Activated T-helper 2 cell treated with anti-CD3 and anti-CD28 coated beads, Interferon-gamma antibody, Interleukin-2, Interleukin-4, amounts not matched to agents 10 μg/mL and 5 μg/mL and 100 μg/mL, durations not matched to agents 14 hours and 24 hours and 36 hours (primary cell): ENCODE results near the gene BCL7C. TPM values are rescaled to one million over a fixed set of nuclear protein-coding genes. Genes with fewer than 3 reads are reported as not detected.

Experiments used
- DNase-seq: peaks from one replicate; pipeline ENCODE4 v3.0.0; 2021; ENCODE audit warnings: low spot score
- H3K27ac Mint-ChIP-seq: one replicate; pipeline ENCODE4 v1.8.0; 2021; ENCODE audit warnings: mixed read lengths
- H3K27me3 Mint-ChIP-seq: one replicate; pipeline ENCODE4 v1.8.0; 2021; ENCODE audit warnings: low read depth, mixed read lengths
- H3K36me3 Mint-ChIP-seq: one replicate; pipeline ENCODE4 v1.8.0; 2021; ENCODE audit warnings: low read depth, mixed read lengths
- H3K4me1 Mint-ChIP-seq: one replicate; pipeline ENCODE4 v1.8.0; 2021; ENCODE audit warnings: low read depth, mixed read lengths
- H3K4me3 Mint-ChIP-seq: one replicate; pipeline ENCODE4 v1.8.0; 2021; ENCODE audit warnings: low read depth, mild to moderate bottlenecking, moderate library complexity, mixed read lengths
- H3K9me3 Mint-ChIP-seq: one replicate; pipeline ENCODE4 v1.8.0; 2021; ENCODE audit warnings: mixed read lengths
- intact Hi-C: fragments of 100-400 bp; cut with micrococcal nuclease; formaldehyde crosslinking; loops from one replicate; pipeline ENCODE4 v1.15.1; 2023
- total RNA-seq: library from RNA; stranded (reverse); gene quantifications from 2 replicates; pipeline ENCODE4 v1.2.3, GENCODE V29; 2022

The BCL7C gene
- total RNA-seq, 1 donor from 2014 or later: 26.8 TPM

DNA sequence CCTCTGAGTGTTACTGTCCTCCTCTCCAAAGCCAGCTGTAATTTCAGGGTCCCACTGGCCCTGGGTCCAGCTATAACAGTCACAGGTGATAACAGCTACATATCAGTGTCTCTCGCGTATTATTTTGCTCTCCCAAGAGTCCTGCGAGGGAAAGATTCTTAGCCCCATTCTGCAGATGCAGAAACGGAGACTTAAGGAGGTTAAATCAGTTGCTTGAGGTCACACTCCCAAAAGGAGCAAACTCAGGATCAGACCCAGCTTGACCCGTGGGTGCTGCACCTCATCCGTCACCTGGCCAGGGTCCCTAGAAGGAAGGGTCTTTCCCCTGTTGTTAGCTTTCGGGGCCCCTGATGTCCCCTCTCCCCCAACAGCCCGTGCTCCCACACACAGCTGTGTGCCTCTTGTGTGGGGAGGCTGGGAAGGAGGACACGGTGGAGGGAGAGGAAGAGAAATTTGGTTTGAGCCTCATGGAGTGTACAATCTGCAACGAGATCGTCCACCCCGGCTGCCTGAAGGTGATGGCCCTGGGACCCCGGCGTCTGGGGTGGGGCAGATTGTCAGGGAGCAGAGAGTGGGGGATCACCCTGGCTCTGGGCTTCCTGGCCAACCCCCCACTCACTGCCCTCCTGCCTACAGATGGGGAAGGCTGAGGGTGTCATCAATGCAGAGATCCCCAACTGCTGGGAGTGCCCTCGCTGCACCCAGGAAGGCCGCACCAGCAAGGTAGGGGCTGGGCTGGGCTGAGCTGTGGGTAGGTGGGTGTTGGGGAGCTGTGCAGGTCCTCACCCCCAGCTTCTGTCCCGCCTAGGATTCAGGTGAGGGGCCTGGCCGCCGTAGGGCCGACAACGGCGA, 33.3 kb upstream of the BCL7C start:
- peaks cover 15% of the 10 kb centered on the region for H3K36me3 Mint-ChIP-seq
- H3K4me3 Mint-ChIP-seq: no peak overlapping the region
- DNase-seq: no peak
- H3K4me1 Mint-ChIP-seq: peaks cover 10% of the 10 kb centered on the region
- H3K27me3 Mint-ChIP-seq: no peaks in the 10 kb centered on the region
- no peak overlapping the region for H3K27ac Mint-ChIP-seq
- H3K9me3 Mint-ChIP-seq: no peaks in the 10 kb centered on the region
- intact Hi-C loops: no loop called here

DNA sequence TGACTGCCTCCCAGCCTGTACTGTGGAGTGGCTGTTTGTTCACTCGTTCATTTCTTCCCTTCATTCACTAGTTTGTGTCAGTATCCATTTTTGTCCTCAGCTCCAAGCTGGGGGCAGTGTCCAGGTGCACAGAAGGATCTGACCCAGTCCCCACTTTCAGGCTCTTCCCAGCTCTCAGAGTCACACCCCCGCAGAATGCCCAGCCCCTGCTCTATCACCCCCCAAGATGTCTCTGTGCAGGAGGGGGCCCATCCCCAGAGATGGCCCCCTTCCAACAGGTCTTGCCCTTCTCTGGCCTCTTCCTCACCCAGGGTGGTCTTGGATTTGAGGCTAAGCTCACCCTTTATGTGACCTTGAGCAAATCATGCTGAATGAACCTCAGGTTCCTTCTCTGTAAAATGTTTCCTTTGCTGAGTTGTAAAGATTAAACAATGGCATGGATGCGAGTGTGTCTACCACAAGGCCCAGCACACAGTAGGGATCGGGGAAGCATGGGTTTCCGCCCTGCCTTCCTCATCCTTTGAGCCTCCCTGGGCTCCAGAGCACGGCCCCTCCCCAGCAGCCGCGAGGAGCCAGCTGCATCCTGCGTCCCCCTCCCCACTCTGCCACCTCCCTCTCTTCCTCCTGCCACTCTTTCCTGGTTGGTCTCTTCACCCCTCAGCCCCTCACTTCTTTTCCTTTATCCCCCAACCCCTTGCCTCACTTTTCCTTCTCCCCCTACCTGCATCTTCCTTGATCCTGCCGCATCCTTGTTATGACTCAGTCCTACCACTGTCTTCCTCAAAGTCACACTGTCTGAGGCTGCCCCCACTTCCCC, 32.3 kb upstream of the BCL7C start:
- Mint-ChIP-seq H3K27me3 (no peaks in the 10 kb centered on the region), H3K9me3 (no peaks in the 10 kb centered on the region), H3K4me3 (peak overlapping the region; percentile 66), H3K4me1 (peaks cover 16% of the 10 kb centered on the region), H3K27ac (no peak overlapping the region), H3K36me3 (peaks cover 15% of the 10 kb centered on the region)
- no peak for DNase-seq
- intact Hi-C loops: no loop called here

DNA sequence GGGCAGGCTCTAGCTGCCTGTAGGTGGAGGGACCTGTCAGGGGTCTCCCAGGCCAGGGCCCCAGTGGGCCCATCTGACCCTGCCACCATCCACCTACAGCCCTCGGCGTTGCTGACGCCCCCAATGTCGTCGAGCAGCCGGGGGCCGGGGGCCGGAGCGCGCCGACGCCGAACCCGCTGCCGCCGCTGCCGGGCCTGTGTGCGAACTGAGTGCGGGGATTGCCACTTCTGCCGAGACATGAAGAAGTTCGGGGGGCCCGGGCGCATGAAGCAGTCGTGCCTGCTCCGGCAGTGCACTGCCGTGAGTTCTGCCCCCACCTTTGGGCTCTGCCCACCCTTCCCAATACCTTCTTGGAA, 31.7 kb upstream of the BCL7C start:
- Mint-ChIP-seq H3K4me3 (peak overlapping the region; percentile 66), H3K9me3 (no peaks in the 10 kb centered on the region), H3K27me3 (no peaks in the 10 kb centered on the region), H3K4me1 (peaks cover 19% of the 10 kb centered on the region), H3K27ac (no peak overlapping the region), H3K36me3 (peaks cover 9% of the 10 kb centered on the region)
- intact Hi-C loops: no loop called here
- no peak for DNase-seq

DNA sequence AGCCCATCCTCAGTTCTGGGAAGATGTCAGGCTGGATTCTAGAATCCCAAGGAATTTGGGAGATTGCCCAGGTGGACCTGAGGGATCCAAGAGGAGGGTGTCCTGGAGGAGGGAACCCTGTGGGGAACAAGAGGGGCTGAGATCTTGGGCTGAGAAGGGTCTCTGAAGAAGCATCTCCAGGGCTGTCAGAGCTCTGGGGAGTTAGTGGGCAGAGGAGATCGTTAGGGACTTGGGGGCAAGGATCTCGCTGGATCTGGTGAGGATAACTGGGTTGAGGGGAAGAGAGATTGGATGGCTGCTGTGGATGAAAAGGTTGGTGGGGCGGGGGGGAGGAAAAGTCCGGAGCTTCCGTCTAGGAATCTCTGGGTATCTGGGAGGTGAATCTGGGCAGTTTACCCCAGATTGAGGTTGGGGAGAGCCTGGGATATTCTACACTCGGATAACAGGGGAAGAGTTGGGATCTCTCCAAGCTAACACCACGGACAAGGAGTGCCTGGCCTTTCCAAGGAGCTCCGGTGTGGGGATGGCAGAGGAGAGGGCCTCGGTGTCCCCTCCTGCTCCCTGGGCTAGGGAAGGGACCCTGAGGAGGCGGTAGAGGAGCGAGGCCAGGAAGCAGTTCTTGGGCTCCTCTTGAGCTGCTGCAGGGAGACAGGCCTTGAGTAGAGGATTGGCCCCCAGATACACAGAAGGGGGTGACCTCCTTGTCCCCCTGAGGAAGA, 31.2 kb upstream of the BCL7C start:
- no peaks in the 10 kb centered on the region for H3K9me3 Mint-ChIP-seq
- H3K4me3 Mint-ChIP-seq: peak overlapping the region; percentile 77
- no peaks in the 10 kb centered on the region for H3K27me3 Mint-ChIP-seq
- no peak overlapping the region for H3K27ac Mint-ChIP-seq
- no peak for DNase-seq
- intact Hi-C loops: no loop called here
- H3K4me1 Mint-ChIP-seq: peaks cover 19% of the 10 kb centered on the region
- peaks cover 6% of the 10 kb centered on the region for H3K36me3 Mint-ChIP-seq

DNA sequence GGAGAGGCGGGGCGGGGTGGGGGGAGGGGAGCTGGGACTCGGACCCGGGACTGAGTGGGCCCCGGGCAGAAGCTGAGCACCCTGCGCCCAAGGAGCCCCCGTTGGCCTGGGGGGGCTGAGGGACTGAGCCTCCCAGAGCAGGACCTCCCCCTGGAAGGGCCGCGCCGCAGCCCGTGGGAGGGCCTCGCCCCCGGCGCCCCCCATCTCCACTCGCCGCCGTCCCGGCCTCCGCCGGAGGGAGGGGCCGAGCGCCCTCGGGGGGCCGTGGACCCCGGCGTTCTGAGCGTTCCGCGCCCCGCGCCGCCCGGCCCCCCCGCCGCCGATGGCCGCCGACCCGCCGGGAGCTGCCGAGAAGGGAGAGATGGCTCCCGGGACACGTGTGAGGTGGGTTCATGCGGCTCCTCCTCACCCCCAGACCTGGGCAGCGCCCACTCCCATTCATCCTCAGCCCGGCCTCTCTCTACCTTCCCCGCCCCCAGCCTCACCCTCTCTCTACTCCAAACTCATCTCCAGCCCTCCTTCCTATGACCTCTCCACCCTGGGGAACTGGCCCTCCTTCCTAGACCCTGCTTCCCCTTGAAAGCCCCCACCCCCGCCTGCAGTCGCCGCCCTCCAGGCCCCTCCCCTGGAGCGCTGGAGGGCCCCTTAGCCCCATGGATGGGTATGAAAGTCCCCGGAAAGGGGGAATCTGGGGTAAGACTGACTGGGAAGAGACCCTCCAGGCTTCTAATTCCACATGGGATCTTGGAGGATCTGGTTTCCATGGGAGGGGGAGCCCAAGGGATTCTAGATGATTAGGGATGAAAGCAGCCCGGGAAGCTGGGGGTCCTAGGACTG, 30.4 kb upstream of the BCL7C start:
- H3K27me3 Mint-ChIP-seq: no peaks in the 10 kb centered on the region
- peak overlapping the region; percentile 78 for H3K4me3 Mint-ChIP-seq
- peaks cover 6% of the 10 kb centered on the region for H3K36me3 Mint-ChIP-seq
- peak overlapping the region; percentile 53 for H3K27ac Mint-ChIP-seq
- no peaks in the 10 kb centered on the region for H3K9me3 Mint-ChIP-seq
- no peak for DNase-seq
- intact Hi-C loops: no loop called here
- peaks cover 19% of the 10 kb centered on the region for H3K4me1 Mint-ChIP-seq

DNA sequence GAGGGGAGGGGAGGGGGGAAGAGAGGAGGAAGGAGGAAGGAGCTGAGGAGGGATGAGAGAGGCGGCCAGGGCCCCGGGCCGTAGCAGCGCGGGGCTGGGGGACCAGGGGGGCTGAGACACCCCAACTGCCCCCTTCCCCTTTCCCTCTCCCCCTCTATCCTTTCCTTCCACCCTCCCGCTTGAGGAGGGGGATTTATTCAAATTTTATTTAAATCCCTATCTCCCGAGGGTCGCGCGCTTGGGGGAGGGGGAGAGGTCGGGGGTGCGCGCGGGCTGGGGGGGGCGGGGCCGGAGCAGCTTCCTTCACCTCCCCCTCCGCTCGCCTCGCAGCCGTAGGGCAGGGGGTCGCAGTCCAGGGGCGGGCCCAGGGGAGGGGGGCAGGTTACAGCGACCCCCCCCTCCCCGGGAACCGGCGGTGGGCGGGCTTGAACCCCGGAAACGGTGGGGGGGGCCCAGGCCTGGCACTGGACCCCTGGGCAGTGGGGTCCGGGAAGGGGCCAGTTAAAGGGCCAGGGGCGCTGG, 29.7 kb upstream of the BCL7C start, which contains the start of gene FBXL19:
Gene FBXL19 (plus strand): TSS at position 19 of the 522 bp plus-strand sequence. CDS start 2,183 bp downstream, outside the sequence.
- no peaks in the 10 kb centered on the region for H3K27me3 Mint-ChIP-seq
- intact Hi-C loops: loop anchor here (1.0 kb wide), 5 partner anchors 26 to 171 kb away; partner anchors contain the start of genes CFAP119, RNF40, SETD1A and STX4
- DNase-seq: no peak
- H3K4me3 Mint-ChIP-seq: peak within 1 kb of the TSS; percentile 99
- H3K4me1 Mint-ChIP-seq: peaks cover 19% of the 10 kb centered on the region
- H3K9me3 Mint-ChIP-seq: no peaks in the 10 kb centered on the region
- H3K27ac Mint-ChIP-seq: peak within 1 kb of the TSS; percentile 100
- H3K36me3 Mint-ChIP-seq: peaks cover 6% of the 10 kb centered on the region

DNA sequence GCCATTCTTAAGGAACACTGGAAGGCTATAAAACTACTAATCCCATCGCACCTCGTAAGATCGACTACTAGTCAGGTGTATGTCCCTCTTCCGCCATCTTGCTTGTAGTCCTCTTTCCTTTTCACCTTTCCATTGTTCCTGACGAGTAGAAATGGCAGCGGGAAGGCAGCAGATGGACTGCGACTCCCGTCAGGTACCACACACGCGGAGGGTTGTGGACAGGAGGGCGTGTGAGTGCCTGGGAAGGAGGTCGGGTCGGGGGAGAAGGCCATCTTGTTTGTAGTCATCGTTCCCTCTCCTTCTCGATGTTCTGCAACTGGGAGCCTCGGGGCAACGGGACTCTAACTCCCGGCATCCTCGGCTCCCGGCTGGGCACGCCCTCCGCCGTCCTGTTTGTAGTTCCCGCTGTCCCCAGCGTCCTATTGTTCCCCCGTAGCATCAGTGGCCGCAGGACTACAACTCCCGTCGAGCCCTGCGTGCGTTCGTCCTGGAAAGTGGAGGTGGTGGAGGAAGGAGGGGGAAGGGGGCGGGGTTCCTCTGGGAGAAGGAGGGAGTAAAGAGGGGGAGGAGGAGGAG, 29.2 kb upstream of the BCL7C start:
- intact Hi-C loops: loop anchor here (1.0 kb wide), 12 partner anchors 19 to 536 kb away; partner anchors contain the start of genes ARMC5, CFAP119, FBRS and RNF40
- Mint-ChIP-seq H3K9me3 (no peaks in the 10 kb centered on the region), H3K27me3 (no peaks in the 10 kb centered on the region), H3K27ac (peak overlapping the region; percentile 100), H3K4me1 (peaks cover 19% of the 10 kb centered on the region), H3K36me3 (peaks cover 6% of the 10 kb centered on the region), H3K4me3 (peak overlapping the region; percentile 99)
- peak; percentile 95 for DNase-seq

DNA sequence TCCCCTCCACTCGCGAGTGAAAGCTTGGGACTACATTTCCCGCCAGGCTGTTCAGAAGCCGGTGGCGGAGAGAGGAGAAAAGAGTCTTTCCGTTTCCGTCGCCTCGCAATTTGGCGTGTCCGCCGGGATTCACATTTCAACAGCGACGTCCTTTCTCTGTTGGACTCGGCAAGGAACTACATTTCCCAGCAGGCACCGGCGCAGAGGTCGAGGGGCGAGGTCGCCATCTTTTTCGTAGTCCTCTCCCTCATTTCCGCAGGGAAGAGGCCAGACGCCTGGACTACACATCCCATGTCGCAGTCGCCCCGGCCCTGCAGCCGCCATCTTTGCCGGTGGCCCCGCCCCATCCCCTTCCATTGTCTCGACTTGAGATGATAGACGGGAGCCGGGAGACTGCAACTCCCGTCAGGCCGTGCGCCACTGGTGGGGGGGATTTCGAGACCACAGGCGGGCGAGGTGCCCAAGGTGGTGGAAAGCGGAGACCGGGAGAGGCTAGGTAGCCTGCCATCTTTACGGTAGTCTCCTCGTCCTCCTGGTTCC, 28.6 kb upstream of the BCL7C start:
- DNase-seq: peak; percentile 100
- Mint-ChIP-seq H3K9me3 (no peaks in the 10 kb centered on the region), H3K36me3 (peaks cover 6% of the 10 kb centered on the region), H3K27ac (peak overlapping the region; percentile 100), H3K4me1 (peaks cover 19% of the 10 kb centered on the region), H3K4me3 (peak overlapping the region; percentile 99), H3K27me3 (no peaks in the 10 kb centered on the region)
- intact Hi-C loops: loop anchor here (1.0 kb wide), 7 partner anchors 20 to 537 kb away; partner anchors contain the start of genes ARMC5, FBRS, ZNF646 and ZNF668

DNA sequence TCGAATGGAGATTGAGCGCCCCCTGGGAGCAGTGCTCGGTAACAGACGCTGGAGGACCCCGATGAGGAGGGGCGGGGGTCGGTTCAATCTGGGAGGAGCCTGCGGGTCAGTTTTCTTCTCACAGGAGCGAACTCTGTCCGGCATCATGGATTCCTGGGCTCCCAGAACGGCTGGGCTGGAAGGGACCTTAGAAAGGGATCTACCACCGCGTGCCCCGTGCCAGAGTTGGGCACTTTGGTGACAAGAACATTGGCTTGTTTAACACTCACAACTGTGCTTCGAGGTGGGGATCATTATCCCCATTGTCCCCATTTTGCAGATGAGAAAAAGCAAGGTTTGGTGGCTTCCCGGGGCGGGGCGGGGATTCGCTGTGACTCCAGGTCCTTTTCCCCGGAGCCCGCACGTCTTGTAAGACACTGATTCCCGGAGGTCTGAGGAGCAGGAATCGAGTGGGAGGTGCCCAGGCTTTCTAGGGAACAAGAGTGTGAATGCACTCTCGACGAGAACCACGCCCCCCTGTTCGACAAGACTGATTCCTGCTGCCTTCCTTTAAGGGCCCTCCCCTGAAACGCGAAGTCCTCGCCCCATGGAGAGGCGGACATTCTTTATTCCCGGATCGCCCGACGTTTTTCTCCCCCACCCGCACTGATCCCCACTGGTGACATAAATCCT, 28.0 kb upstream of the BCL7C start:
- Mint-ChIP-seq H3K27ac (peak overlapping the region; percentile 100), H3K27me3 (no peaks in the 10 kb centered on the region), H3K4me3 (peak overlapping the region; percentile 99), H3K4me1 (peaks cover 19% of the 10 kb centered on the region), H3K9me3 (no peaks in the 10 kb centered on the region), H3K36me3 (peaks cover 6% of the 10 kb centered on the region)
- intact Hi-C loops: loop anchor here (1.0 kb wide), 8 partner anchors 20 to 537 kb away; partner anchors contain the start of genes ARMC5, FBRS, ZNF646 and ZNF668
- peak; percentile 80 for DNase-seq

DNA sequence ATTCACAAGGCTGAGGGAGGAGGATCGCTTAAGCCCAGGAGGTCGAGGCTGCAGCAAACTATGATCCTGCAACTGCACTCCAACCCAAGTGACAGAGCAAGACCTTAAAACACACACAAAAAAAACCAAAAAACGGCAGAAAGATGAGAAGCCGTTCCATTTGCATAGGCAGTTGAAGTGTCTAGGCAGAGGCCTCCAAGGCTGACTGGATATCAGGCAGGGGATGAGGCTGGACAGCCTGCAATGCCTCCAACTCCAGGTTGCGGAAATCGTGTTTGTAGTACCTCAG, 27.5 kb upstream of the BCL7C start:
- H3K36me3 Mint-ChIP-seq: peaks cover 6% of the 10 kb centered on the region
- peak overlapping the region; percentile 99 for H3K4me3 Mint-ChIP-seq
- no peaks in the 10 kb centered on the region for H3K27me3 Mint-ChIP-seq
- peak overlapping the region; percentile 100 for H3K27ac Mint-ChIP-seq
- DNase-seq: no peak
- no peaks in the 10 kb centered on the region for H3K9me3 Mint-ChIP-seq
- peaks cover 19% of the 10 kb centered on the region for H3K4me1 Mint-ChIP-seq
- intact Hi-C loops: loop anchor here (1.0 kb wide), 1 partner anchor 77 kb away; no protein-coding TSS in a partner anchor

DNA sequence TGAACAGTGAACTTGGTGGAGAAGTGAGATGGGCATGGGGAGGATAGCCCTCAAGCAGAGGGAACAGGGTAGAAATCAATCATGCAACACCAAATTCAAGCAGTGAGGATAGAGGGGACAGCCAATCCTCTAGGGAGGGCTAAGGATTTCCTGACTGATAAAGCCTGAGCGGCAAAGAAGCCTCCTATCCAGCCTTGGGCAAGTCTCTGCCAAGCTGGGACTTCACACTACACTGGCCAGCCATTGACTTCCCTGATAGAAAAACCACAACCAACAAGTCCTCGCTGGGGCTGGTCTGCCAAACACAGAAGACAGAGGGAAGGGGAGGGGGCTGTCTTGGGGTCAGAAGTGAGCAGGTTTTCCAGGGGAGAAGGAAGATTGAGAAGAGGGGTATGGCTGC, 27.0 kb upstream of the BCL7C start:
- H3K27ac Mint-ChIP-seq: no peak overlapping the region
- peaks cover 15% of the 10 kb centered on the region for H3K4me1 Mint-ChIP-seq
- no peaks in the 10 kb centered on the region for H3K9me3 Mint-ChIP-seq
- intact Hi-C loops: loop anchor here (1.0 kb wide), 1 partner anchor 77 kb away; no protein-coding TSS in a partner anchor
- H3K27me3 Mint-ChIP-seq: no peaks in the 10 kb centered on the region
- no peak for DNase-seq
- H3K36me3 Mint-ChIP-seq: peaks cover under 1% of the 10 kb centered on the region
- H3K4me3 Mint-ChIP-seq: peak overlapping the region; percentile 99
